SK-N-SH (cell line): Measurements from ENCODE around the gene RBM47. TPM values are rescaled to one million over a fixed set of nuclear protein-coding genes. Genes with fewer than 3 reads are reported as not detected.

Experiments
- CTCF ChIA-PET: fragments of 300-600, 350-600 bp; formaldehyde crosslinking; extraction: SDS; loops from one replicate; lab custom pipeline; 2021; lab: Yijun Ruan, JAX
- POLR2A ChIA-PET: fragments of 350-600 bp; sonication (Branson Sonifier 250); formaldehyde crosslinking; extraction: SDS; loops from one replicate; lab custom pipeline; 2020; ENCODE audit warnings: antibody characterized with exemption, inconsistent platforms; lab: Yijun Ruan, JAX
- DNase-seq: peaks from one replicate; pipeline ENCODE4 v3.0.0; 2012
- H2AFZ ChIP-seq: fragments of 200-600 bp; sonication (generic); 2 replicates; pipeline ENCODE4 v1.8.1; 2016; ENCODE audit warnings: antibody characterized with exemption, mild to moderate bottlenecking, low read depth
- H3F3A ChIP-seq: fragments of 200-600 bp; sonication (generic); replicated peaks from 2 replicates; pipeline ENCODE3; 2016; ENCODE audit warnings: antibody characterized with exemption, mild to moderate bottlenecking; ENCODE audit not compliant: insufficient read depth
- H3K27ac ChIP-seq, 2 experiments: fragments of 200-500 bp in 1 of 2; fragments of 200-600 bp in 1 of 2; sonication (Bioruptor generic) in 1 of 2; sonication (generic), shearing (Covaris generic) in 1 of 2; 2 replicates each; pipeline versions ENCODE4 v1.5.1 to v1.6.1; 2014 to 2016; ENCODE audit warnings: low read depth in 2 of 2, inconsistent platforms in 1 of 2, low read length in 1 of 2, mild to moderate bottlenecking in 1 of 2, mixed read lengths in 1 of 2
- H3K27me3 ChIP-seq: fragments of 200-600 bp; sonication (generic), shearing (Covaris generic); 2 replicates; pipeline ENCODE4 v1.6.1; 2016; ENCODE audit warnings: mixed run types; ENCODE audit not compliant: insufficient read depth
- H3K36me3 ChIP-seq, 2 experiments: fragments of 200-500 bp in 1 of 2; fragments of 200-600 bp in 1 of 2; sonication (Bioruptor generic) in 1 of 2; sonication (generic) in 1 of 2; replicated peaks in 1 of 2; 2 replicates each; pipeline versions ENCODE3 to v1.5.1; 2014 to 2016; ENCODE audit warnings: low read length in 1 of 2, mild to moderate bottlenecking in 1 of 2; ENCODE audit not compliant: insufficient read depth in 2 of 2, control insufficient read depth in 1 of 2
- H3K4me1 ChIP-seq, 2 experiments: fragments of 200-500 bp in 1 of 2; fragments of 200-600 bp in 1 of 2; sonication (Bioruptor generic) in 1 of 2; sonication (generic), shearing (Covaris generic) in 1 of 2; 2 replicates each; pipeline versions ENCODE4 v1.5.1 to v1.6.1; 2014 to 2016; ENCODE audit warnings: low read depth in 1 of 2, low read length in 1 of 2, mixed run types in 1 of 2; ENCODE audit not compliant: insufficient read depth in 2 of 2, control insufficient read depth in 1 of 2
- H3K4me2 ChIP-seq: fragments of 200-600 bp; sonication (generic), shearing (Covaris generic); 2 replicates; pipeline ENCODE4 v1.6.1; 2017; ENCODE audit warnings: mixed run types
- H3K4me3 ChIP-seq, 2 experiments: fragments of 200-500 bp in 1 of 2; fragments of 200-600 bp in 1 of 2; sonication (Bioruptor generic) in 1 of 2; sonication (generic), shearing (Covaris generic) in 1 of 2; 2 replicates each; pipeline versions ENCODE4 v1.5.1 to v1.8.1; 2014 to 2016; ENCODE audit warnings: low read depth in 2 of 2, inconsistent platforms in 1 of 2, low read length in 1 of 2, mild to moderate bottlenecking in 1 of 2, mixed read lengths in 1 of 2, moderate library complexity in 1 of 2
- H3K79me2 ChIP-seq: fragments of 200-600 bp; sonication (generic); 2 replicates; pipeline ENCODE4 v1.8.1; 2017; ENCODE audit warnings: mild to moderate bottlenecking; ENCODE audit not compliant: insufficient read depth
- H3K9ac ChIP-seq: fragments of 200-600 bp; sonication (generic); 2 replicates; pipeline ENCODE4 v1.6.1; 2017; ENCODE audit warnings: mixed run types
- H3K9me2 ChIP-seq: fragments of 200-600 bp; sonication (generic); 2 replicates; pipeline ENCODE4 v1.6.1; 2017; ENCODE audit warnings: mixed run types
- H3K9me3 ChIP-seq: fragments of 200-600 bp; sonication (generic); 2 replicates; pipeline ENCODE4 v1.6.1; 2017; ENCODE audit warnings: mixed run types, mild to moderate bottlenecking, moderate library complexity
- H4K20me1 ChIP-seq: fragments of 200-600 bp; sonication (generic); 2 replicates; pipeline ENCODE4 v1.6.1; 2017; ENCODE audit warnings: mild to moderate bottlenecking, mixed run types; ENCODE audit not compliant: insufficient read depth
- EP300 ChIP-seq, 2 experiments: IDR thresholded peaks; 2 replicates each; pipeline versions ENCODE4 v1.4.0 to v1.6.1; 2012; ENCODE audit warnings: borderline replicate concordance in 1 of 2, low read depth in 1 of 2, low read length in 1 of 2
- EZH2phosphoT487 ChIP-seq: fragments of 200-600 bp; sonication (generic); IDR thresholded peaks from 2 replicates; pipeline ENCODE4 v1.6.1; 2017; ENCODE audit warnings: low read depth, mixed run types, mild to moderate bottlenecking, antibody characterized with exemption, moderate library complexity, borderline replicate concordance
- FOXM1 ChIP-seq: IDR thresholded peaks from 2 replicates; pipeline ENCODE4 v1.4.0; 2012; ENCODE audit warnings: low read depth, mild to moderate bottlenecking
- GATA2 ChIP-seq: sonication (generic); formaldehyde crosslinking; IDR thresholded peaks from 2 replicates; pipeline ENCODE4 v1.5.0; 2020; ENCODE audit warnings: mild to moderate bottlenecking, missing genetic modification reagents
- IRF3 ChIP-seq: fragments of 150-350 bp; IDR thresholded peaks from 2 replicates; pipeline ENCODE4 v1.6.1; 2016; ENCODE audit warnings: mild to moderate bottlenecking, low read depth, low read length
- MEF2A ChIP-seq: IDR thresholded peaks from 2 replicates; pipeline ENCODE4 v1.4.0; 2012; ENCODE audit warnings: low read depth, borderline replicate concordance
- MXI1 ChIP-seq: IDR thresholded peaks from 2 replicates; pipeline ENCODE4 v1.6.1; 2012; ENCODE audit warnings: mild to moderate bottlenecking, low read depth, low read length, improper control_type of control experiment
- NFIC ChIP-seq: IDR thresholded peaks from 2 replicates; pipeline ENCODE4 v1.4.0; 2012; ENCODE audit warnings: borderline replicate concordance
- NRF1 ChIP-seq: IDR thresholded peaks from 2 replicates; pipeline ENCODE4 v1.6.1; 2012; ENCODE audit warnings: low read depth, mild to moderate bottlenecking, low read length
- PBX3 ChIP-seq: IDR thresholded peaks from 2 replicates; pipeline ENCODE4; 2012
- RAD21 ChIP-seq: IDR thresholded peaks from 2 replicates; pipeline ENCODE4 v1.6.1; 2012; ENCODE audit warnings: mild to moderate bottlenecking, low read length
- RCOR1 ChIP-seq: fragments of 150-350 bp; IDR thresholded peaks from 2 replicates; pipeline ENCODE4 v1.6.1; 2017; ENCODE audit warnings: antibody characterized with exemption, low read length
- RFX5 ChIP-seq: IDR thresholded peaks from 2 replicates; pipeline ENCODE4 v1.6.1; 2012; ENCODE audit warnings: mild to moderate bottlenecking, improper control_type of control experiment, low read length
- RXRA ChIP-seq: IDR thresholded peaks from 2 replicates; pipeline ENCODE4 v1.4.0; 2012; ENCODE audit warnings: low read depth, mild to moderate bottlenecking, borderline replicate concordance
- TAF1 ChIP-seq: IDR thresholded peaks from 2 replicates; pipeline ENCODE4 v1.6.1; 2012; ENCODE audit warnings: low read depth, mild to moderate bottlenecking, low read length, moderate library complexity, borderline replicate concordance
- TCF12 ChIP-seq: IDR thresholded peaks from 2 replicates; pipeline ENCODE4 v1.4.0; 2012
- WGBS: methylation state at CpG from one replicate; pipeline ENCODE4 v1.1.6; 2017; ENCODE audit warnings: low lambda C conversion rate; 5-methylcytosine and 5-hydroxymethylcytosine counted together
- polyA plus RNA-seq, 3 experiments: library from polyadenylated mRNA; depleted of rRNA; stranded (reverse); fragments of >200 nt; gene quantifications; 2 replicates each; pipeline ENCODE4 v1.2.3, GENCODE V29; 2012
- TF ChIP-seq, protein P1 (sequence below): IDR thresholded peaks from 2 replicates; pipeline ENCODE4 v1.4.0; 2012; ENCODE audit warnings: low read depth, borderline replicate concordance
- TF ChIP-seq, protein P2 (sequence below): IDR thresholded peaks from 2 replicates; pipeline ENCODE4 v1.6.1; 2012; ENCODE audit warnings: mild to moderate bottlenecking, low read depth, low read length, moderate library complexity

Gene RBM47
- polyA plus RNA-seq, 1 of the 3 experiments (the other 2 are of a cell fraction): 6.8 TPM

GRCh38 chr4:40458109-40458508, 171.6 kb downstream of the RBM47 start (continued):
- TF ChIP-seq EP300 (IDR thresholded peaks at IDR 0.05; ENCODE audit: borderline replicate concordance in 1 of 2, low read depth in 1 of 2, low read length in 1 of 2) (no peak), RCOR1 (no peak), RXRA (no peak)

DNA sequence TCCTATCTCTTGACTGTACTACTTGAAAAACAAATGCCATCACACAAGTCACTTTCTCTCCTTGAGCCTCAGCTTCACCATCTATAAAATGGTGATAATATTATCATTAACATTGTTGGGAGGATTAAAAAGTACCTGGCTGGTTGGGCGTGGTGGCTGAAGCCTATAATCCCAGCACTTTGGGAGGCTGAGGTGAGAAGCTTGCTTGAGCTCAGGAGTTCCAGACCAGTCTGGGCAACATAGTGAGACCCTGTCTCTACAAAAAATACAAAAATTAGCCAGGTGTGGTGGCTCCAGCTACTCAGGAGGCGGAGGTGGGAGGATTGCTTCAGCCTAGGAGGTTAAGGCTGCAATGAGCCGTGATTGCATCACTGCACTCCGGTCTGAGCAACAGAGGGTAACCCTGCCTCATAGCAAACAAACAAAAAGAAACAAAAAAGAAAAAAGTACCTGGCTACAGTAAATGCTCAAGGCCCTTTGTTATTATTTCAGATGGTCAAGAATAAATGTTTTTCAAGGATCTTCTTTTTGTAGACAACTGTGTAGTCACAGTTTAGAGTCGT, 174.2 kb downstream of the RBM47 start:
- Histone ChIP-seq H3K9me3 (no peaks in the 10 kb centered on the region), H3K4me2 (no peak overlapping the region), H3K4me3 (no peak overlapping the region), H3K36me3 (no peaks in the 10 kb centered on the region), H3F3A (no peaks in the 10 kb centered on the region), H3K4me1 (no peaks in the 10 kb centered on the region), H3K79me2 (no peaks in the 10 kb centered on the region), H3K9ac (no peak overlapping the region), H3K27me3 (no peaks in the 10 kb centered on the region), H2AFZ (no peak overlapping the region), H4K20me1 (no peaks in the 10 kb centered on the region), H3K27ac (no peak overlapping the region), H3K9me2 (no peaks in the 10 kb centered on the region)
- POLR2A ChIA-PET: no interaction called here
- TF ChIP-seq GATA2 (no peak), EZH2phosphoT487 (no peak), RAD21 (no peak), TAF1 (no peak), IRF3 (no peak), EP300 (IDR thresholded peaks at IDR 0.05; ENCODE audit: borderline replicate concordance in 1 of 2, low read depth in 1 of 2, low read length in 1 of 2) (no peak), NFIC (no peak), MEF2A (no peak)
- TF ChIP-seq, protein P1, sequence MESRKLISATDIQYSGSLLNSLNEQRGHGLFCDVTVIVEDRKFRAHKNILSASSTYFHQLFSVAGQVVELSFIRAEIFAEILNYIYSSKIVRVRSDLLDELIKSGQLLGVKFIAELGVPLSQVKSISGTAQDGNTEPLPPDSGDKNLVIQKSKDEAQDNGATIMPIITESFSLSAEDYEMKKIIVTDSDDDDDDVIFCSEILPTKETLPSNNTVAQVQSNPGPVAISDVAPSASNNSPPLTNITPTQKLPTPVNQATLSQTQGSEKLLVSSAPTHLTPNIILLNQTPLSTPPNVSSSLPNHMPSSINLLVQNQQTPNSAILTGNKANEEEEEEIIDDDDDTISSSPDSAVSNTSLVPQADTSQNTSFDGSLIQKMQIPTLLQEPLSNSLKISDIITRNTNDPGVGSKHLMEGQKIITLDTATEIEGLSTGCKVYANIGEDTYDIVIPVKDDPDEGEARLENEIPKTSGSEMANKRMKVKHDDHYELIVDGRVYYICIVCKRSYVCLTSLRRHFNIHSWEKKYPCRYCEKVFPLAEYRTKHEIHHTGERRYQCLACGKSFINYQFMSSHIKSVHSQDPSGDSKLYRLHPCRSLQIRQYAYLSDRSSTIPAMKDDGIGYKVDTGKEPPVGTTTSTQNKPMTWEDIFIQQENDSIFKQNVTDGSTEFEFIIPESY: no peak
- CTCF ChIA-PET: no interaction called here
- WGBS: 77% methylated on average over 5 of the region's 5 CpGs
- DNase-seq: no peak

DNA sequence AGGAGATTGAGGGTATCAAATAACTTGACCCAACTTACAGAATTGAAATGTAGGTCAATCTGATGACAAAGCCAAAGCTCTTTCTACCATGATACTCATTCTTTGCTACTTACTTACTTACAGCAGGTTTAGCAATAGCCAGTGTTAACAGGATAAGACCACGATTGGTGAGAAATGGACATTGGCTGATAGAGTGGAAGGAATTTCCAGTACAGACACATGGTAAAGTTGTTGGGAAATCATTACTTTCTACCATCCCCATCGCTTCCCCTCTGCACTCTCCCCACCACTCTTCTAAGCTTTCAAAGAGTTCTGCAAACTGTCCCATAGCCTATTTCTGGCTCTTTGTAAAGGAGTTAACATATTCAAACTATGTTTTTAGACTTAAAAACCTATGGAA, 174.8 kb downstream of the RBM47 start:
- WGBS: 93% methylated on average over 2 of the region's 2 CpGs
- CTCF ChIA-PET: no interaction called here
- TF ChIP-seq PBX3: no peak
- TF ChIP-seq, protein P2, sequence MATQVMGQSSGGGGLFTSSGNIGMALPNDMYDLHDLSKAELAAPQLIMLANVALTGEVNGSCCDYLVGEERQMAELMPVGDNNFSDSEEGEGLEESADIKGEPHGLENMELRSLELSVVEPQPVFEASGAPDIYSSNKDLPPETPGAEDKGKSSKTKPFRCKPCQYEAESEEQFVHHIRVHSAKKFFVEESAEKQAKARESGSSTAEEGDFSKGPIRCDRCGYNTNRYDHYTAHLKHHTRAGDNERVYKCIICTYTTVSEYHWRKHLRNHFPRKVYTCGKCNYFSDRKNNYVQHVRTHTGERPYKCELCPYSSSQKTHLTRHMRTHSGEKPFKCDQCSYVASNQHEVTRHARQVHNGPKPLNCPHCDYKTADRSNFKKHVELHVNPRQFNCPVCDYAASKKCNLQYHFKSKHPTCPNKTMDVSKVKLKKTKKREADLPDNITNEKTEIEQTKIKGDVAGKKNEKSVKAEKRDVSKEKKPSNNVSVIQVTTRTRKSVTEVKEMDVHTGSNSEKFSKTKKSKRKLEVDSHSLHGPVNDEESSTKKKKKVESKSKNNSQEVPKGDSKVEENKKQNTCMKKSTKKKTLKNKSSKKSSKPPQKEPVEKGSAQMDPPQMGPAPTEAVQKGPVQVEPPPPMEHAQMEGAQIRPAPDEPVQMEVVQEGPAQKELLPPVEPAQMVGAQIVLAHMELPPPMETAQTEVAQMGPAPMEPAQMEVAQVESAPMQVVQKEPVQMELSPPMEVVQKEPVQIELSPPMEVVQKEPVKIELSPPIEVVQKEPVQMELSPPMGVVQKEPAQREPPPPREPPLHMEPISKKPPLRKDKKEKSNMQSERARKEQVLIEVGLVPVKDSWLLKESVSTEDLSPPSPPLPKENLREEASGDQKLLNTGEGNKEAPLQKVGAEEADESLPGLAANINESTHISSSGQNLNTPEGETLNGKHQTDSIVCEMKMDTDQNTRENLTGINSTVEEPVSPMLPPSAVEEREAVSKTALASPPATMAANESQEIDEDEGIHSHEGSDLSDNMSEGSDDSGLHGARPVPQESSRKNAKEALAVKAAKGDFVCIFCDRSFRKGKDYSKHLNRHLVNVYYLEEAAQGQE: no peak
- TF ChIP-seq GATA2: no peak
- TF ChIP-seq RFX5: no peak
- no peak for TF ChIP-seq NRF1
- TF ChIP-seq TCF12: no peak
- TF ChIP-seq EP300 (IDR thresholded peaks at IDR 0.05; ENCODE audit: borderline replicate concordance in 1 of 2, low read depth in 1 of 2, low read length in 1 of 2): no peak
- TF ChIP-seq MXI1: no peak
- no peak for TF ChIP-seq FOXM1
- no peak for TF ChIP-seq TAF1

More for the DNA sequence above, 174.8 kb downstream of the RBM47 start:
- no peaks in the 10 kb centered on the region for H3K9me2 ChIP-seq
- H3K36me3 ChIP-seq: no peaks in the 10 kb centered on the region
- no peaks in the 10 kb centered on the region for H4K20me1 ChIP-seq
- no peaks in the 10 kb centered on the region for H3K27me3 ChIP-seq
- H3K9ac ChIP-seq: no peak overlapping the region
- H2AFZ ChIP-seq: no peak overlapping the region
- no peak overlapping the region for H3K27ac ChIP-seq
- H3K4me3 ChIP-seq: no peak overlapping the region
- H3K79me2 ChIP-seq: no peaks in the 10 kb centered on the region
- no peaks in the 10 kb centered on the region for H3K9me3 ChIP-seq
- no peak overlapping the region for H3K4me2 ChIP-seq
- H3K4me1 ChIP-seq: no peaks in the 10 kb centered on the region
- DNase-seq: no peak
- POLR2A ChIA-PET: no interaction called here
- H3F3A ChIP-seq: no peaks in the 10 kb centered on the region
